Panc1 (cell line): ENCODE measurements around the gene RNF213. TPM values are rescaled to one million over a fixed set of nuclear protein-coding genes. Genes with fewer than 3 reads are reported as not detected.

Source experiments
- ATAC-seq: fragments of 200-7000 bp; cut with Tn5 transposase; 2 replicates; pipeline ENCODE4 v1.9.1; 2020; ENCODE audit warnings: mild to moderate bottlenecking, moderate library complexity
- BruUV-seq: library from RNA; stranded (reverse); fragments of 400-500 nt; replicated peaks from 2 replicates; lab custom pipeline; 2021; lab: Mats Ljungman, UMichigan
- CTCF ChIA-PET: fragments of 300-600 bp; sonication (Branson Sonifier 250); formaldehyde crosslinking; loops from one replicate; lab custom pipeline; 2022; ENCODE audit warnings: antibody characterized with exemption; lab: Charles Lee
- POLR2A ChIA-PET: fragments of 300-600 bp; sonication (Branson Sonifier 250); formaldehyde crosslinking; loops from one replicate; lab custom pipeline; 2022; ENCODE audit warnings: antibody characterized with exemption; lab: Charles Lee
- DNase-seq: peaks from one replicate; pipeline ENCODE4 v3.0.0-alpha.2; 2010; ENCODE audit warnings: low read depth, low spot score
- H3K27ac ChIP-seq: 2 replicates; pipeline ENCODE4 v1.5.1; 2011; ENCODE audit warnings: mild to moderate bottlenecking, low read length, inconsistent platforms
- H3K27me3 ChIP-seq: fragments of 200-500 bp; sonication (Bioruptor generic); 2 replicates; pipeline ENCODE4 v1.6.0; 2014; ENCODE audit warnings: low read length, inconsistent platforms; ENCODE audit not compliant: control insufficient read depth, insufficient read depth
- H3K36me3 ChIP-seq: fragments of 200-500 bp; sonication (Bioruptor generic); 2 replicates; pipeline ENCODE4 v1.5.1; 2014; ENCODE audit warnings: inconsistent platforms, mild to moderate bottlenecking, low read length, moderate library complexity; ENCODE audit not compliant: control insufficient read depth, insufficient read depth
- H3K4me1 ChIP-seq: 2 replicates; pipeline ENCODE4 v1.5.1; 2011; ENCODE audit warnings: inconsistent platforms, mild to moderate bottlenecking, low read length, moderate library complexity; ENCODE audit not compliant: control insufficient read depth, insufficient read depth
- H3K4me3 ChIP-seq, 2 experiments: 2 replicates each; pipeline ENCODE4 v1.5.1; 2011 to 2012; ENCODE audit warnings: low read depth in 2 of 2, low read length in 2 of 2, mild to moderate bottlenecking in 2 of 2, inconsistent platforms in 1 of 2, moderate library complexity in 1 of 2
- H3K9me3 ChIP-seq: fragments of 200-500 bp; sonication (Bioruptor generic); 2 replicates; pipeline ENCODE4 v1.5.1; 2014; ENCODE audit warnings: low read depth, mild to moderate bottlenecking, inconsistent platforms, low read length, moderate library complexity; ENCODE audit not compliant: control insufficient read depth, insufficient read depth
- CTCF ChIP-seq: fragments of 450-650 bp; IDR thresholded peaks from 2 replicates; pipeline ENCODE4 v1.5.1; 2017; ENCODE audit warnings: mild to moderate bottlenecking
- POLR2AphosphoS5 ChIP-seq: IDR thresholded peaks from 2 replicates; pipeline ENCODE4 v1.6.1; 2012; ENCODE audit warnings: mild to moderate bottlenecking, low read depth, low read length, moderate library complexity
- SIN3A ChIP-seq: IDR thresholded peaks from 2 replicates; pipeline ENCODE4 v1.6.1; 2012; ENCODE audit warnings: low read depth, mild to moderate bottlenecking, low read length, moderate library complexity, borderline replicate concordance; ENCODE audit not compliant: insufficient read depth
- TCF7L2 ChIP-seq: IDR thresholded peaks from 2 replicates; pipeline ENCODE4 v1.6.1; 2011; ENCODE audit warnings: mild to moderate bottlenecking, low read depth, low read length, inconsistent platforms
- in situ Hi-C: cut with HindIII; loops from 2 replicates; pipeline ENCODE4 v1.10.0; 2016; ENCODE audit warnings: low sequenced_read_pairs, low pct_unique_long_range_greater_than_20kb
- intact Hi-C: fragments of 100-400 bp; cut with micrococcal nuclease; formaldehyde crosslinking; loops from one replicate; pipeline ENCODE4 v1.10.0; 2022; ENCODE audit not compliant: unreplicated experiment
- total RNA-seq: library from RNA; stranded (reverse); gene quantifications from one replicate; pipeline ENCODE4 v1.2.1, GENCODE V29; 2021; ENCODE audit not compliant: unreplicated experiment
- TF ChIP-seq, protein P1 (sequence below), 2 experiments: IDR thresholded peaks; 2 replicates each; pipeline ENCODE4 v1.6.1; 2011 to 2012; ENCODE audit warnings: low read depth in 2 of 2, control low read depth in 1 of 2, low read length in 1 of 2, mild to moderate bottlenecking in 1 of 2, moderate library complexity in 1 of 2; ENCODE audit not compliant: insufficient read depth in 1 of 2

The RNF213 gene
- total RNA-seq, 1 experiment from 2014 or later = 230 TPM

- no peak overlapping the region for H3K4me3 ChIP-seq
- H3K36me3 ChIP-seq = no peaks in the 10 kb centered on the region; the same call in 1 of the 2 replicates
- no peaks in the 10 kb centered on the region for H3K9me3 ChIP-seq
- peaks cover 4% of the 10 kb centered on the region; the same call in 1 of the 2 replicates for H3K4me1 ChIP-seq
- no peak for ATAC-seq
- ChIA-PET POLR2A (no interaction called here), CTCF (interaction anchor here (0.6 kb wide), 1 partner anchor 86 kb away, joined by 4 read pairs; no protein-coding TSS in a partner anchor)
- no TSS peak for BruUV-seq
- TF ChIP-seq POLR2AphosphoS5 = no peak
- no peak for TF ChIP-seq SIN3A
- no peak for TF ChIP-seq TCF7L2
- no peak for TF ChIP-seq CTCF
- TF ChIP-seq, protein P1, sequence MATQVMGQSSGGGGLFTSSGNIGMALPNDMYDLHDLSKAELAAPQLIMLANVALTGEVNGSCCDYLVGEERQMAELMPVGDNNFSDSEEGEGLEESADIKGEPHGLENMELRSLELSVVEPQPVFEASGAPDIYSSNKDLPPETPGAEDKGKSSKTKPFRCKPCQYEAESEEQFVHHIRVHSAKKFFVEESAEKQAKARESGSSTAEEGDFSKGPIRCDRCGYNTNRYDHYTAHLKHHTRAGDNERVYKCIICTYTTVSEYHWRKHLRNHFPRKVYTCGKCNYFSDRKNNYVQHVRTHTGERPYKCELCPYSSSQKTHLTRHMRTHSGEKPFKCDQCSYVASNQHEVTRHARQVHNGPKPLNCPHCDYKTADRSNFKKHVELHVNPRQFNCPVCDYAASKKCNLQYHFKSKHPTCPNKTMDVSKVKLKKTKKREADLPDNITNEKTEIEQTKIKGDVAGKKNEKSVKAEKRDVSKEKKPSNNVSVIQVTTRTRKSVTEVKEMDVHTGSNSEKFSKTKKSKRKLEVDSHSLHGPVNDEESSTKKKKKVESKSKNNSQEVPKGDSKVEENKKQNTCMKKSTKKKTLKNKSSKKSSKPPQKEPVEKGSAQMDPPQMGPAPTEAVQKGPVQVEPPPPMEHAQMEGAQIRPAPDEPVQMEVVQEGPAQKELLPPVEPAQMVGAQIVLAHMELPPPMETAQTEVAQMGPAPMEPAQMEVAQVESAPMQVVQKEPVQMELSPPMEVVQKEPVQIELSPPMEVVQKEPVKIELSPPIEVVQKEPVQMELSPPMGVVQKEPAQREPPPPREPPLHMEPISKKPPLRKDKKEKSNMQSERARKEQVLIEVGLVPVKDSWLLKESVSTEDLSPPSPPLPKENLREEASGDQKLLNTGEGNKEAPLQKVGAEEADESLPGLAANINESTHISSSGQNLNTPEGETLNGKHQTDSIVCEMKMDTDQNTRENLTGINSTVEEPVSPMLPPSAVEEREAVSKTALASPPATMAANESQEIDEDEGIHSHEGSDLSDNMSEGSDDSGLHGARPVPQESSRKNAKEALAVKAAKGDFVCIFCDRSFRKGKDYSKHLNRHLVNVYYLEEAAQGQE (IDR thresholded peaks at IDR 0.05; ENCODE audit: insufficient read depth in 1 of 2, low read depth in 2 of 2, low read length in 1 of 2) = no peak
- intact Hi-C loops (no loop called here), in situ Hi-C loops (no loop called here)
- no peak for DNase-seq
- H3K27ac ChIP-seq = no peak overlapping the region
- no peaks in the 10 kb centered on the region for H3K27me3 ChIP-seq
Observed at GRCh38 chr17:80284631-80285030, 24.0 kb downstream of the RNF213 start.

DNA sequence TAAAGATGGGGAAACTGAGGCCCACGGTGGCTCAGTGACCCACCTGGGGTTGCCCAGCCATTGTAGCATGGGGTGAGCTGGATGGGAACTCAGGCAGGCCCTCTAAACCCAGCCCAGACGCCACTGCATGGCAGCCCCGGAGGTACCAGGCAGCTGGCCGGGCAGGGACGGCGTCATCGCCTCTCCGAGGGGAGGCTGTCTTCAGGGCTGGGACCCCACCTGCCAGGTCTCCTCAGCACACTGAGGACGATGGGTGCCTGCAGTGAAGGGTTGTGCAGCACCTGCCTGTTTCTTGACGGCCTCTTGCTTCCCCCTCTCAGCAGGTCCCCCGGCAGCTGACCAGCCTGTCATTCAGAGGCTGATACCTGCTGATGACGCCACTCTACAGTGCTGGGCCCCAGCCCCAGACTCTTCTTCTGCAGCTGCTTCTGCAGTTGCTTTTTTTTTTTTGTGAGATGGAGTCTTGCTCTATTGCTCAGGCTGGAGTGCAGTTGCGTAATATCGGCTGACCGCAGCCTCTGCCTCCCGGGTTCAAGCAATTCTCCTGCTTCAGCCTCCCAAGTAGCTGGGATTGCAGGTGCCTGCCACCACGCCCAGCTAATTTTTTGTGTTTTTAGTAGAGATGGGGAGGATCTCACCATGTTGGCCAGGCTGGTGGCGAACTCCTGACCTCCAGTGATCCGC is 24.7 kb downstream of the RNF213 start:
- no peak for TF ChIP-seq TCF7L2
- TF ChIP-seq SIN3A = no peak
- TF ChIP-seq, protein P1 (IDR thresholded peaks at IDR 0.05; ENCODE audit: insufficient read depth in 1 of 2, low read depth in 2 of 2, low read length in 1 of 2) = no peak
- no peak for TF ChIP-seq POLR2AphosphoS5
- no peak for TF ChIP-seq CTCF
- DNase-seq = no peak
- Histone ChIP-seq H3K27me3 (no peaks in the 10 kb centered on the region), H3K9me3 (no peaks in the 10 kb centered on the region), H3K27ac (no peak overlapping the region), H3K4me3 (no peak overlapping the region), H3K4me1 (no peaks in the 10 kb centered on the region), H3K36me3 (peaks cover 3% of the 10 kb centered on the region; the same call in 1 of the 2 replicates)
- ChIA-PET POLR2A (no interaction called here), CTCF (no interaction called here)
- intact Hi-C loops (no loop called here), in situ Hi-C loops (no loop called here)
- BruUV-seq = no TSS peak
- no peak for ATAC-seq
